Epidermal melanocyte (primary cell): ENCODE results near the gene DNAAF1.
"Not testable (repeated sequence)": the region's sequence is repeated elsewhere in the genome, so short reads cannot be mapped to it uniquely, and the experiment has no call there.

ENCODE experiments used
- DNase-seq: peaks from one replicate; pipeline ENCODE4 v3.0.0; 2011; ENCODE audit warnings: low spot score; ENCODE audit not compliant: insufficient read length

DNAAF1 gene

DNA sequence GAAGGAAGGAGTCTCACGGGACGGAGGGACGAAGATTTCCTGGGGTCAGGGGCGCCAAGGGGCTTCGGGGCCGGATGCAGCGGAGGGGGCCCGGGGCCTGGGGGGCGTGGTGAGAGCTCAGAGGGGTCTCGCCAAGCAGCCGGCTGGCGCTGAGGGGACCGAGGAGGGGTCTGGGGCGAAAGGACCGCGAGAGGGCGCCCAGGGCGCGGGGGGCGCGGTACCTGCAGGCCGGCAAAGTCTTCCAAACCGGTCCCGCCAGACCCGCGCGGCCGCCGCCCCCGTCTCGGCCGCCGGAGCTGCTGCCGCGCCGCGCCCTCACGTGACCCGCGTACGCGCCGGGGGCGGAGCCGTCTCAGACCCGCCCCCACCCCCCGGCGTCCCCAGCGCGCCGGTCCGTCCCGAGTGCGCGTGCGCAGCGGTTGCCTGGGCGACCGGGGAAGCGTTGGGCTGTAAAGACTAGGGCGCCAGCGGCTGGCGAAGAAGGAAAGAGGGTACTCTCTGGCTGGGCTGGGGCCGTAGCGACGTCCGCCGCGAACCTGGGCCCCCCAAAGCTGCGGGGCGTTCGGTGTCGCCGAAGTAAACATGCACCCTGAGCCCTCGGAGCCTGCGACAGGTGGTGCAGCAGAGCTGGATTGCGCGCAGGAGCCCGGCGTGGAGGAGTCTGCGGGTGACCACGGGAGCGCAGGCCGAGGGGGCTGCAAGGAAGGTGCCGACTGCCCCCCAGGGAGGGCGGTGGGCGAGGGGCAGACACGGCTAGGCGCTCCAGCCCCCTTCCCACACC is at the start of gene DNAAF1, which contains the start of gene HSDL1:
DNAAF1 (plus strand) TSS at position 450 of the 781 bp plus-strand sequence; CDS start at position 583, 133 bp downstream.
HSDL1 (minus strand) TSS at position 319 of the 781 bp plus-strand sequence. CDS start 13,856 bp downstream, outside the sequence.
- peak; percentile 88 for DNase-seq

DNA sequence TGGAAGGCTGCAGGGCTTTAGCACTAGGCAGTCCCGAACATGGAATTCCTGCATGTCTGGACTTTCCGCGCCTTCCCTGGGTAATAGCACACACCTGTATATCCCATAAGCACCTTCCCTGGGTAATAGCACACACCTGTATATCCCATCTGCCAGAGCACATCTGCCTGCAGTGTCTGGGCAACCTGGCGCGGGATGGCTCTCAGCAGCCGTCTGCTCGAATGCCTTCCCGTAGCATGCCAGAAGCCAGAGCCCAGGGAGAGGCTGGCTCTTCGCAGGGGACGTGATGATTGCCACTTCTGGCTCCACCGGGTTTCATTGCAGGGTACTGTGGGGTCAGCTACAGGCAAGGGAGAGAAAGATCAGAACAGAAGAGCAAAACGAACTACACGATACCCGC is 49.6 kb upstream of the DNAAF1 start:
- DNase-seq, result no peak

DNA sequence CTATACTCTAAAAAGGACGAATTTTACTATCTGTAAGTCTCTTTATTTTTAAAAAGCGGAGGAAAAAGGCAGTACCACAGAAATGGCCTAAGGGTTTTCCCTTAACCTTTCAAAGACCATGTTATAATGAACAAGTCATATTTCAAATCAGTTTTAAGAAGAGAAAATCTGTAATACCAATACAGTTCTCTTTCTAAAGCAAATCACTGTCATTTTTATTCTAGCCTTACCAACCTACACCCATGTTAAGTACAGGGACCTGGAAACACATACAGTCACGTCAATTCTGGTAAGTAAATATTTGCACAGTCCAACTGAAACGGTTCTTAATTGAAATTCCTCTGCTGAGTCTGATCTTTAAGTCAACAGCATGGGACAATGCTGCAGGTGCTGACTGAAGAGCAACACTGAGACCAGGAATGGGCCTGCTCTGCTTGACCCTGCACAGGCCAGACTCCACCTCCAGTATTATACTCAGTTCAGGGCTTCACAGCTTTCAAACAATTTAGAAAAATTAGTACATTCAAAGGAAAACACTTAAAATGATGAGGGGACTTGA is 48.6 kb upstream of the DNAAF1 start:
- no peak for DNase-seq

DNA sequence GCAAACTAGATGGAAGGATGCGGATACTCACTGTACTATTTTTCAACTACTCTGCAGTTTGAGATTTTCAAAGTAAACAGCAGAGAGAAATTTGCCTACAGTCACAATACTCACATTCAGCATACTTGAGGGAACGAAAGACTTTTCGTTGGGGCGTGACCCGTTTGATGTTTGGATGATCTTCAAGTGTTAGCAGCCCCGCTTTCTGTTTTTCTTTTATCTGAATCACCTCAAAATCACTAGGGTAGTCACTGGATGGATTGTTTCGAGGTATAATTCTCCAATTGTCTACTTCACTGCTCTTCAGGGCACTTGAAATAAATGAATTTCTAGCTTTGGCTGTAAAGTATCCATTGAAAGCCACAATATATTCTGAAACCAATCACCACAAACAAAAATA is 46.2 kb upstream of the DNAAF1 start:
- no peak for DNase-seq

DNA sequence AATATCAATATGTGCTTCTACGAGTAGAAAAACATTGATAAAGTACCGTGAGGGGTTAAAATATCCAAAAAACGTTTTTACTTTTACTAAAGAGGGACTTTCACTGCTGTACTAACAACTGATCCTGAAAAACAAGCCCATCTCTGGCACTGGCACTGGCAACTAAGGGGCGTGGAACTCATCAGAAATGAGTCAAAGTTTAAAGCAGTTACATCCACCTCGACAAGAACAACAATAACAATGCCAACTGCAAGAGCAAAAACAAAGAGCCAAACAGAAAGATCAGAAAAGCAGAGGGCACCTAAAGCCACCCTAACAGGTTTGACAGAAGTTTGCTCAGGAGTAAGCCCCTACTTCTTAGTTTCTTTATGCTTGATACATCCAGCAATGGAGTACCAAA is 41.4 kb upstream of the DNAAF1 start:
- no peak for DNase-seq

DNA sequence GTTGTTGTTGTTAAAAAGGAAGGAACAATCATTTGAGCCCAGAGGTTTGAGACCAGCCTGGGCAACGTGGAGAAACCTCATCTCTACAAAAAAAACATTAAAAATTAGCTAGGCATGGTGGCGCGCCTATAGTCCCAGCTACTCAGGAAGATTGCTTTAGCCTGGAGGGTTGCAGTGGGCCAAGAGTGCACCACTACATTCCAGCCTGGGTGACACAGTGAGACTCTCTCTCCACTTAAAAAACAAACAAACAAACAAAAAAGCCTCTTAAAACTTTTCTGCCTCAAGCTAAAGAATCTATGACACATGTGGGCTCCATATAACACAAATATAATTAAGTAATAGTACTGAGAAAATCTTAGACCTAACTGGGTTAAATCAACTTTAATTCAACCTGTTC is 40.9 kb upstream of the DNAAF1 start:
- no peak for DNase-seq

DNA sequence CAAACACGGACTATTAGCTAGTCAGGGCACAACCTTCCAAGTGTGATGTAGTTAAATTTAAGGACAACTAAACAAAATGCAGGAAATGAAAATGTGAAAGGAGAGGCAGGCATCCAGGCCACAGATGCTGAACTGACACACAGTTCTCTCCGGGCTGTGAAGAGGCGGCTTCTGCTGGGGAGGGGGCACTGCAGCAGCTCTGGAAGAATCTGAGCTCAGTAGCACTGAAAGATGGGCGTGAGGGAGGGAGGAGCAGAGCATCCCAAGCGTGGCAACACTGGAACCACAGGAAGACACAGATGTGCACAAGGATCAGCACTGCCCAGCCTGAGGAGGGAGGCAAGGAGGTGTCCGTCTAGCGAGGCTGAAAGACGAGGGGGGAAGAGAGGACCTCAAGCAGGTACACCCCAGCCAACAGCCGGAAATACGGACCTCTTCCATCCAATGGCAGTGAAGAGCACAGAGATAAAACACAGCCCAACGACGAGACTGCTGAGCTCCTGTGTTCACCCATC is 39.8 kb upstream of the DNAAF1 start:
- no peak for DNase-seq

DNA sequence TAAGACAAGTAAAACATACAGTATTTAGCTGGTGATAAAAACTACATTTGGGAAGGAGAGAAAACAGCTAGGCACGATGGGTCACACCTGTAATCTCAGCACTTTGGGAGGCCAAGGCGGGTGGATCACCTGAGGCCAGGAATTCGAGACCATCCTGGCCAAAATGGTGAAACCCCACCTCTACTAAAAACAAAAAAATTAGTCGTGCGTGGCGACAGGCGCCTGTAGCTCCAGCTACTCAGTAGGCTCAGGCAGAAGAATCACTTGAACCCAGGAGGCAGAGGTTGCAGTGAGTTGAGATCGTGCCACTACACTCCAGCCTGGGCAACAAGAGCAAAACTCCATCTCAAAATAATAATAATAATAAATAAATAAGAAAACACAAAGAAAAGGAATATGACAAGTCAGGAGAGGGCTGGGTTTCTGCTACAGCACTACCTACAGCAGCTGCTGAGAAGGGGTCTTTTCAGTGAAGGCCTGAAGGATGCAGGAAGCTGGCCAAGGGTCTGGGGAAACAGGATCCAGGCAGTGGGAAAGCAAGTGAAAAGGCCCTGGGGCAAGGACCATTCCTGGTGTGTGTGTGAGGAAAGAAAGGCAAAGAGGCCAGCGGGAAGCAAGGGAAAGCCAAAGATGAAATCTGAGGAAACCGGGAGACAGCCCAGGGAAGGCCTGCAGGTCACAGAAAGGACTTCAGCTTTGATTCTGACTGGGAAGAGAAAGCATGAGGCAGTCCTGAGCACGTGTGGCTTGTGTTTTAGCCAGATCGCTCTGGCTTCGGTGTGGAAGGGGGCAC is 39.0 kb upstream of the DNAAF1 start:
- DNase-seq, result no peak

DNA sequence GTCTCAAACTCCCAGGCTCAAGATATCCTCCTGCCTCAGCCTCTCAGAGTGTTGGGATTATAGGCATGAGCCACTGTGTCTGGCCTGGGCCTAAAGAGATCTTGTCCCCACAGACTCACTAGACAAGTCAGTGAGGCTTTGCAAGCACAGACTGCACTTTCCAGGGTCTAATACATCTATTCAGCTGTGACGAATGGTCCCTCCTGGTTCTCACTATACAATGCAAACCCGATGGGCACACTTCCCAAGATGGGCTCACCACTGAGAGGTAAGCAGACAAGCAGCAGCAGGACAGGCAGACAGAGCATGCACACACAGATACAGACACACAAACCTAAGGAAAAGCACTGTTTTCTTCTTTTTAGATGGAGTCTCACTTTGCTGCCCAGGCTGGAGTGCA is 37.2 kb upstream of the DNAAF1 start:
- DNase-seq, result no peak

DNA sequence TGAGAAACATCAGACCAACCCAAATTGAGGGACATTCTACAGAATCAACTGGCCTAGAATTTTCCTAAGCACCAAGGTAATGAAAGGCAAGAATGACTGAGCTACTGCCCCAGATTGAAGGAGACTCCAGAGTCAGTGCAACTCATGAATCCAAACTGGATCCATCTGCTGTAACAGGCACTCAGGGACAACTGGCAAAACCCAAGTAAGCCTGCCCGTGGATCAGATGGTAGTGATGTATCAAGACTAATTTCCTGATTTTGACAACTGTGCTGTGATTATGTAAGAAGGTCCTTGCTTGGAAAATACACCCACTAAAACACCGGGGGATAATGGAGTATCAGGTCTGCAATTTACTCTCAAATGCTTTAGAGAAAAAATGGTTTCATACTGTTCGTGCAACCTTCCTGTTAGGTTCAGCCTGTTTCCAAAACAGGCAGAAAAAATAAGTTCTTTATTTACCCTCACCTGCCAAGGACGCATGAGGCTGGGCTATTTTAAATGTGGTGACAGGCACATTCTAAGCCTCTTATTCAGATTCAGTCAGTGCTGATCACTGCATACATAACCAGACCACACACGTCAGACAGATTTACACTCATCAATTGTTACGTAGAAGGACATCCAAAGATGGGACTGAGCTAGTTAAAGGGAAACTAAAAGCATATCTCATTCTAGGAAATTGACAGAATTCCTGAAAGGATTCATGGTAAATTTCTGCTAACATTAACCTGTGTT is 35.3 kb upstream of the DNAAF1 start:
- no peak for DNase-seq

DNA sequence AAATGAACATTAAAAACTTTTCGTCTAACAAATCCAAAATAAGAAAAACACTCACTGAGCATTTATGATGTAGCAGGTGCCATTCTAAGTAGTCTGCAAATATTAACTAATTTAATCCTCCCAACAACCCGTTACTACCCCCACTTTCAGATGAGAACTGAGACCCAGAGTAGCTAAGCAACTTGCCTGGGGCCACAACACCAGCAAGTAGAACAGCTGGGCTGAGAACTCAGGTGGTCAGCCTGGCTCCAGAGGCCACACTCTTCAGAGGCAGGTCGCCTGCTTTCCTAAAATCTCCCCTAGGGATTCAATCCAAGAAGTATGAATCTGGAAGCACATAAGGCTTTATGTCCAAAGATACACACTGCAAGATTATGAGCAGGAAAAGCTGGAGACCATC is 34.6 kb upstream of the DNAAF1 start:
- DNase-seq, result no peak

DNA sequence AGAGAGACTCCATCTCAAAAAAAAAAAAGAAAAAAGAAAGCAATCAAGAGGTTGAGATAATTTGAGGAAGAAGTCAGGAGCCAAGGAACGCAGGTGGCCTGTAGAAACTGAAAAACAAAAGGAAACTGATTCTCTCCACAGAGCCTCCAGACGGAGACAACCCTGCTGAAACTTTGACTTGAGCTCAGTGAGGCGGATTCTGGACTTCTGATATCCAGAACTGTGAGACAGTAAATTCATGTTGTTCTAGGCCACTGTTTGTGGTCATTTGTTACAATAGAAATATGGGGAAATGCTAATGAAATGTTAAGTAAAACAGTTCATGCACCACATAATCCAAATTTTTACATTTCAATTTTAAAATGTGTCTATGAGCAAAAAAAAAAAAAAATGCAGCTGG is 33.6 kb upstream of the DNAAF1 start:
- no peak for DNase-seq

DNA sequence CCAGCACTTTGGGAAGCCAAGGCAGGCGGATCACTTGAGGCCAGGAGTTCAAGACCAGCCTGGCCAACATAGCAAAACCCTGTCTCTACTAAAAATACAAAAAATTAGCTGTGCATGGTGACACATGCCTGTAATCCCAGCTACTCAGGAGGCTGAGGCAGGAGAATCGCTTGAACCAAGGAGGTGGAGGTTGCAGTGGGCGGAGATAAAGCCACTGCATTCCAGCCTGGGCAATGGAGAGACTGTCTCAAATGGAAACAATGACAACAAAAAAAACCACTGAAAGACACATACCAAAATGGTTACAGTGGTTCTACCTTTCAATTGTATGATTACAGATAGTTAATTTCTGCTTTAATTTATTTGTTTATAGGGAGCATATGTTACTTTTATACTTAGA is 33.2 kb upstream of the DNAAF1 start:
- DNase-seq, result not testable (repeated sequence)

DNA sequence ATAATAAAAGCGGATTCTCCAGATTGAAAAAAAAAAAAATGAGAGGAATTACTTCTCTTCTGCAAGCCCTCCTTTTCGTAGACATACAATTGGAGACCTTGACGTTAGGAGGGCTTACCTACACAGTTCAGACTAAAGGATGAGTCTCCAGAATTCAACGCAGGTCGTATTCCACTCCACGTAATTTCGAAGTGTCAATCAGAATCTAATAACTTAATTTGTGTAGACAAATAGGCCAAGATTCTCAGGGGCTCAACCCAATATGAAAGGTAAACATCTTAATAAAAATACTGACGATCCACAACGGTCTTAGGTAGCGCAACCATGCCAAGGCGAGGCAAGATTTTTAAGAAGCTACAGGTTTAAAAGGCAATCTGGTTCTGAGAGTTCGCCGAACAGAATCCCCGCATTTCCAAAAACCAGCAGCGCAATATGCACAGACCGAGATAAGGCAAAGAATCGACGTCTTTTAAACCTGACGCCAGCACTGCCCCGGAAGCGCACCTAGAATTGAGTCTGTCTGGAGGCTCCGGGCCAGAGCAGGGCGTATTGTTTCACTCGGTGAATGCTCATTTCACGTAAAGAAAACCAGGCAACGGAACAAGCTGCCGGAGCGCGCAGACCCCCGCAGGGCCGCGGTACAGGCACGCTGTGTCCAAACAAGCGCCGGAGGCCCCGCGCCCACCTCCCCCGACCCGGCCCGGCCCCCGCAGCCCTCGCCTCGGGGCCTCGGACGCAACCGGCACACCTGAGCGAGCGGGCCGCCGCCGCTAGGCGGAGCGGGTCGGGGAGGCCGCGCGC is 29.0 kb upstream of the DNAAF1 start:
- no peak for DNase-seq

DNA sequence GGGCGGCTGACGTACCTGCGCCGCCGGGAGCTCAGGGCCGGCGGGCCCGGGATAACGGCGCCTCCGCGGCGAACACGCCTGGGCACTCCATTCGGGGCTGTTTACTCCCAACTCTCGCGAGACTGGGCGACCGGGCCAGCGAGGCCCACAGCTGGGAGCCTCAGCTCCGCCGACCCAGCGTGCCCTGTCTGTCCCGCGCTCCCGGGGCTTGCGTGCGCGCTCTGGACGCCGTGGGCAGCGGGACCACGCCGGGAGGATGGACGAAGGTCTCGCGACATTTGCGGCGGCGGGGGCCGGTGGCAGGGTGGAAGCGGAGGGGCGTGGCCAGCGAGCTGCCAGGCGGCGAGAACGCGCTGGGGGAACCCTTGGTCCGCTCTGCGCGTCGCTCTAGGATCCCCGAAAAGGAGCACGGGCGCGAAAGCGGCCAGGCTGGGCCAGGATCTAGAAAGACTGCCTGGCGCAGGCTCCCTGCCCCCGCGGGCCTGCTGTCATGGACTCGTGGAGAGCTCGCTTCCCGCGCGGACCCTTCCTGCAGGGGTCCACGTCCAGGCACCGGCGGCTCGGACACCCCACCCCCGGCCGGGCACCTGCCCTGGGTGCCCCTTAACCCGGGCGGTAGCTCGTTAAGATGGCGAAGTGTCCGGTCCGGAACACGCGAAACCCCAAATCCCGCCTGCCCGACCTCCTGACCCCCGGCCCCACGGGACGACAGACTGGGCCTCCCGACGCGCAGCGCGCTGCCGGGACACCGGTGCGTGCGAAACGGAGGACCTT is 28.2 kb upstream of the DNAAF1 start, which contains the start of gene MBTPS1:
MBTPS1 (minus strand) TSS at position 223 of the 774 bp plus-strand sequence. CDS start 15,159 bp downstream, outside the sequence.
- DNase-seq, result peak; percentile 94

DNA sequence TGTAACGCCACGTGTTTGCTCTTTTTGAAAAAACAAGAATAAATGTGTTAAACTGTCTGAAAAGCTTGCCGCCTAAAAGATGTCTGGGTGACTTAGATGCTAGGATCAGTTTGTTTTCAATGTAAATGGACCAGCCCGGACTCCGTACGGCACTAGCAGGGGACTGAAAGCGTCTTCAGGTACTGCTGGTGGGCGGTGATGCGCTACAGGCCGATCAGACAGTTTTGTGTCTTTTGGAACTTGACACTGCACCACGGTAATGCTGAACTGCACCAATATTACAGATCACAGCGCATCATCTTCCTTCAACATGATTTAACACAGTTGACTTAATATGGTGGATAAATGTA is 27.6 kb upstream of the DNAAF1 start:
- no peak for DNase-seq

DNA sequence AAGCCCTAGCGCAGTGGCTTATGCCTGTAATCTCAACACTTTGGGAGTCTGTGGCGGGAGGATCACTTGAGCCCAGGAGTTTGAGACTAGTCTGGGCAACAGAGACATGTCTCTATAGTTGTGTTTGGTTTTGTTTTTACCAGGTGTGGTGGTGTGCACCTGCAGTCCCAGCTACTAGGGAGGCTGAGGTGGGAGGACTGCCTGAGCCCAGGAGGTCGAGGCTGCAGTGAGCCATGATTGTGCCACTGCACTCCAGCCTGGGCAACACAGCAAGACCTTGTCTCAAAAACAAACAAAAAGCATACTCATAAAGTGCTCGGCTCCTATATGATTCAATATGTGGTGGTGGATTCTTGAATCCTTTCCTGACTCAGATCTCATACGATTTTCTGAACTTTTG is 26.8 kb upstream of the DNAAF1 start:
- not testable (repeated sequence) for DNase-seq

DNA sequence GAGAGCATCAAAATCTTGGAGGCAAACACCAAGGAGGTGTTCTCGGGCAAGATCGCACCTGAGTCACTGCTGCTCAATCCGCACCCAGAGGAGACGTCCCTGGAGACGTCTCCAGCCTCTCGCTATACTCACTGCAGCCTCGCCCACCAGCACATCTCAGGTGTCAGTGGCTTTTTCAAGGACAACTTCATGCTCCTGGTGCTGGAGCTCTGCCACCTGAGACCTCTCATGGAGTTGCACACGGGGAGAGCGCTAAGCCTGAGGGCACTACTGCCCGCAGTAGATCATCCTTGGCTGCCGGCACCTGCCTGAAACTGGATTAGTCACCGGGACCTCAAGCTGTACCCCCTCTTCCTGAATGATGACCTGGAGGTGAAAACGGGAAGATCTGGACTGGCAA is 25.7 kb upstream of the DNAAF1 start:
- no peak for DNase-seq

DNA sequence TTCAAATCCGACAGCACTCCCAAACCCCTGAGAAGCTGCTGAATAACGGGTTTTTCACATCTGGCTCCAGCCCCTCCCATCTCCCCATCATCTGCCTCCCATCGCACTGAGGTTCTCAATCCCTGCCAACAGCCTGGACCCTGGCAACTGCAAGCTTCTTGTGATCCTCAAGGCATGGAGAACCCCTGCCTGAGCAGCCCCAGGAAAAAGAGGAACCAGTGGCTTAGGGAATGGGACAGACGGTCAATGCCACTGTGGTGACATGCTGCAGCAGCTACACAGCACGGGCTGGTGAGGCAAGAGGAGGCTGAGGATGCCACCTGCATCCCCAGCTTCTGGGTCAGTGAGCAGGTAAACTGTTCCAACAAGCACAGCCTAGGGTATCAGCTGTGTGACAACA is 25.1 kb upstream of the DNAAF1 start:
- no peak for DNase-seq

DNA sequence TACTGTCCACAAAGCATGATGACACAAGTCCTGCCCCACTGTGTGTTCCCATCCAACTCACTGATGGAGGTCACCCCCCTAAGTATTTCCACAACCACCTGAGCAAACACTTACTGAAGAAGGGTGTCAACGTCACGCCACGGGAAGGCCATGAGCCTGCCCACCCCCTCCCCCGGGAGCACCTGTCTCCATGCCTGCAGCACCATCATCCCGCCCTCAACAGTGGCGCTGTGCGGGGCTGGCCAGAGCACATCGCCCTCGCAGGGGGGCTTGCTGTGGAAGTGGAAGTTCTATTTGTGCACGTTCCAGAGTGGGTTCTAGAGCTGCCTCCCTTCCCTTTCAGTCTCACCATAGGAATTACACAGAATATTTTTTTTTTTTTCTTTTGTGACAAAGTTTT is 24.1 kb upstream of the DNAAF1 start:
- no peak for DNase-seq
